Measurements from ENCODE around the gene DENND1B.

Gene DENND1B

GRCh38 chr1:197788741-197789739 lies 13.8 kb upstream of the DENND1B start:
- no peaks in the 10 kb centered on the region for H3K36me3 Mint-ChIP-seq
- no peak overlapping the region for H3K27ac Mint-ChIP-seq
- H3K27me3 Mint-ChIP-seq = no peaks in the 10 kb centered on the region
- no peaks in the 10 kb centered on the region for H3K9me3 Mint-ChIP-seq (ENCODE audit: low read depth)
- no peak overlapping the region for H3K4me3 Mint-ChIP-seq
- no peaks in the 10 kb centered on the region for H3K4me1 Mint-ChIP-seq (ENCODE audit: low read depth)

- Mint-ChIP-seq H3K36me3 (no peaks in the 10 kb centered on the region), H3K4me3 (no peak overlapping the region), H3K27me3 (no peaks in the 10 kb centered on the region), H3K27ac (no peak overlapping the region), H3K9me3 (ENCODE audit: low read depth) (no peaks in the 10 kb centered on the region), H3K4me1 (ENCODE audit: low read depth) (no peaks in the 10 kb centered on the region)
These were observed 12.6 kb upstream of the DENND1B start for GRCh38 chr1:197787623-197788536.

DNA sequence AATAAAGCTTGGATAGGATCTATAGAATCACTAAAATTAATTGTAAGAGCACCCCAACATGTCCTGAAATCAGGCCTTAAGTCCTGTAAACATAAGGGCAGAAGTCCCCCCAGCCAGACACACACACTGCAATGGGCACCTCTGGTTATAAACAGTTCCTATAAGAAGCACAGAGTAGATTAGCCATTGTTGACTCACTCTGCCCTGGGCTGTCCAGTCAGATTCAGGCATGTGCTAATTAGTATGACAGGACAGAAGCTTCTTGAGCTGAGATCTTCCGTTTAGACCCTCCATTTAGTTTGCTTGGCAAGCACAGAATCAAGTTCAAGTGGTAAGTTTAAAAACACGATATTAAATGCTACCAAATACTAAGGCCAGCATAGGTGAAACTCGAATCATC lies 11.8 kb upstream of the DENND1B start:
- Mint-ChIP-seq H3K9me3 (ENCODE audit: low read depth) (no peaks in the 10 kb centered on the region), H3K36me3 (no peaks in the 10 kb centered on the region), H3K27ac (no peak overlapping the region), H3K4me3 (no peak overlapping the region), H3K27me3 (no peaks in the 10 kb centered on the region), H3K4me1 (ENCODE audit: low read depth) (no peaks in the 10 kb centered on the region)

GRCh38 chr1:197786280-197786679 lies 11.0 kb upstream of the DENND1B start:
- Mint-ChIP-seq H3K4me3 (no peak overlapping the region), H3K27ac (no peak overlapping the region), H3K9me3 (ENCODE audit: low read depth) (no peaks in the 10 kb centered on the region), H3K4me1 (ENCODE audit: low read depth) (no peaks in the 10 kb centered on the region), H3K36me3 (no peaks in the 10 kb centered on the region), H3K27me3 (no peaks in the 10 kb centered on the region)

- Mint-ChIP-seq H3K27ac (no peak overlapping the region), H3K27me3 (no peaks in the 10 kb centered on the region)
These were observed 8.2 kb upstream of the DENND1B start for GRCh38 chr1:197783510-197783948.

DNA sequence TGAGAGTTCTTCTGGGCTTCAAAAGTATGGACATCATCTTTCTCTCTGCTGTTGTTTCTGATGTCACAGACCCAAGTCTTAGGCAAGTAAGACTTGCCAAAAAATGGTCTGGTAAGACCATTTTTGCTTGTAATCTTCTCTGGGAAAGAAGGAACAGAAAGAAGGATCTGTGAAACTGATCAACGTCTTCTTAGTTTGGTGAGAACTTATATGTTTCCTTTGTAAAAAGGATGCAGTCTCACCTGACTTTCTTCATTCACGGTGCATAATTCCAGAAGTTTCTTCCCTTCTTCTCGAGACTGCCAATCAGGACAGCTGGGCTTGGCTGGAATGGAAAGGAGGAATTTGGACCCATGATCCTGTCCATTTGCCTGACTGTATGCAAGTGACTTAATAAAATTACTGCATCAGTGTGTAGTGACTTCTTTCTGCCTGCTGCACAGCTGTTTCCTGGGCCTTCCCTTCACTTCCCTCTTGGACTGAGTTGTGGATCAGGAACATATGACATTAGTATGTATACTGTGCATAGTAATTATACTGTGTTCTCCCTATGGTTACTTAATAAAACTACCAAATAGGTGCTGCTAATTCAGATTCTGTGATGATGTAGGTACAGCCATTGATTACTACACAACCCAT lies 7.6 kb upstream of the DENND1B start:
- H3K4me1 Mint-ChIP-seq (ENCODE audit: low read depth) = peaks cover 16% of the 10 kb centered on the region
- H3K9me3 Mint-ChIP-seq (ENCODE audit: low read depth) = no peaks in the 10 kb centered on the region
- no peak overlapping the region for H3K4me3 Mint-ChIP-seq
- H3K27me3 Mint-ChIP-seq = no peaks in the 10 kb centered on the region
- no peak overlapping the region for H3K27ac Mint-ChIP-seq
- H3K36me3 Mint-ChIP-seq = peaks cover 4% of the 10 kb centered on the region

More at GRCh38 chr1:197783510-197783948, 8.2 kb upstream of the DENND1B start:
- Mint-ChIP-seq H3K36me3 (peaks cover 4% of the 10 kb centered on the region), H3K4me3 (no peak overlapping the region), H3K9me3 (ENCODE audit: low read depth) (no peaks in the 10 kb centered on the region), H3K4me1 (ENCODE audit: low read depth) (peaks cover 9% of the 10 kb centered on the region)

DNA sequence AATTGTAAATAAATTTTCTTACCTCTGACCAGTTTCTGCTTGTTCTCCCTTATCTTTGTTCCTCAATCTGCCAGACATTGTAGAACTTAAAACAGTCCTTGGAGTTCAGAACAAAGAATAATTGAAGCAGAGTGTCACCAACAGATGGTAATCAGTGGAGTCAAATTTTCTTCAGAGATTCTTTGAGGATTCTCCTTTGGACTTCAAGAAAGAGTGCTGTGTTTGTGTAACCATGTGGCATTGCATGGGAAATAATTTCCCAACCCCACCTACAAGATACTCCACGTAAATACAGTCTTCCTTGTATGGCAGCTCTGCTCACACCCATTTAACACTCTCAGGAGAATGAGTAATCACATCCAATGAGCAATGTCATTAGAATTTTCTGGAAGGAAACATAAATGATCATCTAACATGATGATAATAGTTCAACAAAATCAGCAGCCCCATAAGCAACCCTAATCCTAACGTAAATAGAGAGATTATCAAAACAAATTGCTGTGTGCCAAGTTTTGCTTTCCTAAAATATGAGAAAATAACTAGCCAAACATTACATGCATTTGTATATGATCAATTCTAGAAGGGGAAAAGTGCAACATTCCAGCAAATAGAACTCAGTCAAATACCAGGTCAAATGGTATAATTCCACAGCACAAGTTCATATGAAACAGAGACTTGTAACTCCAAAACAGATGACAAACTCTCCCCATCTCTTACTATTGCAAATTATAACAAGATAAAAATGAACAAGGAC lies 6.9 kb upstream of the DENND1B start:
- H3K4me1 Mint-ChIP-seq (ENCODE audit: low read depth) = peaks cover 22% of the 10 kb centered on the region

GRCh38 chr1:197779921-197780320 lies 4.6 kb upstream of the DENND1B start:
- Mint-ChIP-seq H3K9me3 (ENCODE audit: low read depth) (no peaks in the 10 kb centered on the region), H3K27ac (no peak overlapping the region)

More for the DNA sequence above, 6.9 kb upstream of the DENND1B start:
- H3K9me3 Mint-ChIP-seq (ENCODE audit: low read depth) = no peaks in the 10 kb centered on the region
- no peak overlapping the region for H3K4me3 Mint-ChIP-seq
- no peaks in the 10 kb centered on the region for H3K27me3 Mint-ChIP-seq
- no peak overlapping the region for H3K27ac Mint-ChIP-seq
- H3K36me3 Mint-ChIP-seq = peaks cover 4% of the 10 kb centered on the region

DNA sequence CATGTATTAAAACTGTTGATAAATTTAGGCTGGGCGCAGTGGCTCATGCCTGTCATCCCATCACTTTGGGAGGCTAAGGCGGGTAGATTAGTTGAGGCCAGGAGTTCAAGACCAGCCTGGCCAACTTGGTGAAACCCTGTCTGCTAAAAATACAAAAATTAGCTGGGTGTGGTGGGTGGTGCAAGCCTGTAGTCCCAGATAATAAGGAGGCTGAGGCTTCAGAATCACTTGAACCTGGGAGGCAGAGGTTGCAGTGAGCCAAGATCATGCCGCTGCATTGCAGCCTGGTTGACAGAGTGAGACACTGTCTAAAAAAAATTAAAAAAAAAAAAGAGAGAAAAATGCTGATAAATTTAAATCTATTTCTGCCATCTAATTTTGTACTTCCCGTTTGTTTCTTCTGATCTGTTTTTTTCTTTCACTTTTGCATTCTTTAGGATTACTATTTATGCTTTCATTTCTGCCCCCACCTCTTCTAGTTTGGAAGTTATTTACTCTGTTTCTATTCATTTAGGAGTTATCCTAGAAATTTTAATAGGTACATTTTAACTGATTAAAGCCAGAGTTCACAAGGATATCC lies 3.2 kb upstream of the DENND1B start:
- peak overlapping the region; percentile 68 for H3K27ac Mint-ChIP-seq

More at GRCh38 chr1:197779921-197780320, 4.6 kb upstream of the DENND1B start:
- Mint-ChIP-seq H3K4me3 (no peak overlapping the region), H3K27me3 (no peaks in the 10 kb centered on the region), H3K4me1 (ENCODE audit: low read depth) (peaks cover 38% of the 10 kb centered on the region), H3K36me3 (peaks cover 4% of the 10 kb centered on the region)

GRCh38 chr1:197776351-197777105 lies 1.2 kb upstream of the DENND1B start:
- H3K27me3 Mint-ChIP-seq = no peaks in the 10 kb centered on the region
- H3K27ac Mint-ChIP-seq = peak overlapping the region; percentile 99
- peaks cover 69% of the 10 kb centered on the region for H3K4me1 Mint-ChIP-seq (ENCODE audit: low read depth)
- H3K36me3 Mint-ChIP-seq = peaks cover 6% of the 10 kb centered on the region
- no peaks in the 10 kb centered on the region for H3K9me3 Mint-ChIP-seq (ENCODE audit: low read depth)
- H3K4me3 Mint-ChIP-seq = peak overlapping the region; percentile 85

More for the DNA sequence above, 3.2 kb upstream of the DENND1B start:
- Mint-ChIP-seq H3K4me1 (ENCODE audit: low read depth) (peaks cover 49% of the 10 kb centered on the region), H3K9me3 (ENCODE audit: low read depth) (no peaks in the 10 kb centered on the region), H3K4me3 (peak overlapping the region; percentile 18), H3K36me3 (peaks cover 4% of the 10 kb centered on the region), H3K27me3 (no peaks in the 10 kb centered on the region)

DNA sequence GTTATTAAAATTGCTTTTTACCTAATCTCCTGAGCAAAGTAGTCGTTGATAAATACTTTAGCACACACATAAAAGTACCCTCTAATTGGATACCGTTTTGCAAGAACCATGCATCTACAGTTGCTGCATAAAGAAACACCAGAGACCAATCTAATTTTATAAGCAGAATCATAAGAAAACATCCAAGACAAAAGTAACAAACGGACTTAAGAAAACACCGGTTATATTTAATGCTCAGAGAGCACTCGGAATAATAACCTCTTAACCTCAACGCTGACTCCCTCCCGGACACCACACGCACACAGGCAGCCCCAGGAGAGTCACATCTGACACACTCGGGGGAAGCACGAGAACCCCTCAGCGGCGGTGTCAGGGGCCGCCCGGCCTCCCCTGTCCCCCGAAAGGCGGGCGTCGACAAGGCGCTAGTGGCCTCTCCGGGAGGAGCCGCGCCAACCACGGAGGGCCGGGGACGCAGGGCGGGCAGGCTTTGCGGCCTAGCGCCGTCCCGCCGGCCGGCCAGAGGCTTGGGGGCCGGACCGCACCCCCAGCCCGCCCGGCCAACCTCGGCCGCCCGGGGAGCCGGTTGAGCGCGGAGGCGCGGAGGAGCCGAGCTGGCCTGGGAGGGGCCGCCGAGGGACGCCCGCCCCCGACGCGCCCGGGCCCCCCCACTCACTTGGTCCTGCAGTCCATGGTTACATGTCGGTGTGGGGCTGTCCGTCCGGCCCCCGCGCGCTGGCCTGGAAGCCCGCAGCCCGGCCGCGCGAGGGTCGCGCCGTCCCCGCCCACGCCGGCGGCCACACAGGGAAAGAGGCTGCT lies 606 bp downstream of the DENND1B start:
- peaks cover 76% of the 10 kb centered on the region for H3K4me1 Mint-ChIP-seq (ENCODE audit: low read depth)

DNA sequence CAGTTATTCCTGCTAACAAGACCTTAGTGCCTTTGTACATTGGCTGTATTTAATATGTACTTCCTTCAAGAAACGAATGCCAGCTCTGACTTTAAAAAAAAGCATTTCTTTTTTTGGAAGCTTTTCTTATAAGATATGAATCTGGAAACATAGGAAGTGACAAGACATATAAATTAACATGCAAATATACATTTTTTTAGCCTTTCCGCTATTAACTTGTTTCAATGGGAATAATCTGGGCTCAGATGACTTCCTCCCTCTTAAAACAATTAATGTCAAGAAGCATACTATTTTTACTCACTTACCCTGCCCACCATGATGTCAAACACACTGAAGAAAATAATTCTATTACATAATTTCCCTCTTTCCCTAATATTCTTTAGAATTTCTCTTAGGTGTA lies 1.4 kb downstream of the DENND1B start:
- Mint-ChIP-seq H3K27ac (peak overlapping the region; percentile 89), H3K4me3 (peak overlapping the region; percentile 91), H3K27me3 (no peaks in the 10 kb centered on the region), H3K4me1 (ENCODE audit: low read depth) (peaks cover 77% of the 10 kb centered on the region), H3K36me3 (peaks cover 4% of the 10 kb centered on the region), H3K9me3 (ENCODE audit: low read depth) (no peaks in the 10 kb centered on the region)

More for the DNA sequence above, 606 bp downstream of the DENND1B start:
- Mint-ChIP-seq H3K27me3 (no peaks in the 10 kb centered on the region), H3K36me3 (peaks cover 8% of the 10 kb centered on the region), H3K4me3 (peak overlapping the region; percentile 91), H3K27ac (peak overlapping the region; percentile 89), H3K9me3 (ENCODE audit: low read depth) (no peaks in the 10 kb centered on the region)

Data from activated naive CD8-positive, alpha-beta T cell (primary cell).